Activated CD4-positive, alpha-beta T cell treated with anti-CD3 and anti-CD28 coated beads, Interleukin-2, amount 10 ng/mL, durations not matched to agents 24 days and 14 days (primary cell): ENCODE measurements around the gene PPP1R14C. TPM values are rescaled to one million over a fixed set of nuclear protein-coding genes. Genes with fewer than 3 reads are reported as not detected.
"Not testable (repeated sequence)": the region's sequence is repeated elsewhere in the genome, so short reads cannot be mapped to it uniquely, and the experiment has no call there.

Source experiments
- DNase-seq: peaks from one replicate; pipeline ENCODE4 v3.0.0; 2022
- H3K27ac Mint-ChIP-seq: one replicate; pipeline ENCODE4 v1.8.0; 2022; ENCODE audit warnings: mild to moderate bottlenecking, mixed read lengths
- H3K27me3 Mint-ChIP-seq: one replicate; pipeline ENCODE4 v1.8.0; 2022; ENCODE audit warnings: mixed read lengths
- H3K36me3 Mint-ChIP-seq: one replicate; pipeline ENCODE4 v1.8.0; 2022; ENCODE audit warnings: low read depth, mild to moderate bottlenecking, mixed read lengths
- H3K4me1 Mint-ChIP-seq: one replicate; pipeline ENCODE4 v1.8.0; 2021; ENCODE audit warnings: mixed read lengths
- H3K4me3 Mint-ChIP-seq: one replicate; pipeline ENCODE4 v1.8.0; 2022; ENCODE audit warnings: mild to moderate bottlenecking, moderate library complexity, mixed read lengths
- H3K9me3 Mint-ChIP-seq: one replicate; pipeline ENCODE4 v1.8.0; 2021; ENCODE audit warnings: mixed read lengths
- intact Hi-C: fragments of 100-400 bp; cut with micrococcal nuclease; formaldehyde crosslinking; loops from one replicate; pipeline ENCODE4 v1.15.1; 2023
- total RNA-seq: library from RNA; stranded (reverse); gene quantifications from 2 replicates; pipeline ENCODE4 v1.2.3, GENCODE V29; 2022

PPP1R14C gene
- total RNA-seq, 1 donor from 2014 or later: 0.19 TPM

DNA sequence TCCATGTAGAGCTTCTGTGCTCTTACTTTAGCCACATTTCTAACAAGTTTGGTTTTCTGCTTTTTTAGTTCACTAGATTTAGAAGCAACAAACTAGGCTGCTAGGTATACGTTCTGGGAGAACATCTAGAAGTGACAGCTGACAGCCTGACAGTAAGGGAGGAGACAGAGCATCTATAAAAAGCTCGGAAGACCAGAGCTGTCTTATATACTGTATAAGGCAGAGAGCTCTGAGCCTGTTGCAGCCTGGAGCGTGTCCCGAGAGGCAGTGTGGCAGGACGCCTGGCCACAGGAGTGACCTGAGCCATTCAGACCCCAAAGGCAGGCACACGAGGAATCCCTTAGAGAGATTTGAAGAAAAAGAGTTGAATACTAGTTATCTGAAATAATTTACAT is 24.6 kb downstream of the PPP1R14C start:
- H3K27me3 Mint-ChIP-seq: peaks cover 11% of the 10 kb centered on the region
- no peak for DNase-seq
- H3K4me3 Mint-ChIP-seq: no peak overlapping the region
- no peaks in the 10 kb centered on the region for H3K36me3 Mint-ChIP-seq
- intact Hi-C loops: no loop called here
- no peaks in the 10 kb centered on the region for H3K9me3 Mint-ChIP-seq
- H3K27ac Mint-ChIP-seq: no peak overlapping the region
- H3K4me1 Mint-ChIP-seq: peaks cover 9% of the 10 kb centered on the region

DNA sequence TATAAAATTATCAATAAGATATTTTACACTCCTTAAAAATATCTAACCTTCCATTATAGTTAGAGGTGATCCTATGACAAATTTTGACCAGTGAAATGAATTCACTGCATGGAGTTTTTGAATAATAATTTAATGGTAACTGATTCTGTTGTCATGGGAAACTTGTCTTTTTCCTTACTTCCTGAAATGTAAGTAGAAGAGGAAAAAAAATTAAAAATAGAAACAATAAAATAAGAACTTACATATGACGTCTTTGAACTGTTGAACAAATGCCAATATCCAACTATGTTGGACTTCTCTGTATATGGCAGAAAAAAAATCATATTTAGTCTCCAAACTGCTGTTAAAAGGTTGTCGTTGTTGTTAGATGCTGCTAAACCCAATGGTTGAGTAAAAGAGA is 26.3 kb downstream of the PPP1R14C start:
- DNase-seq: no peak
- Mint-ChIP-seq H3K4me3 (no peak overlapping the region), H3K36me3 (no peaks in the 10 kb centered on the region), H3K9me3 (no peaks in the 10 kb centered on the region), H3K27me3 (peaks cover 17% of the 10 kb centered on the region), H3K27ac (peak overlapping the region; percentile 30), H3K4me1 (peaks cover 9% of the 10 kb centered on the region)
- intact Hi-C loops: loop anchor here (1.0 kb wide), 1 partner anchor 73 kb away; no protein-coding TSS in a partner anchor

DNA sequence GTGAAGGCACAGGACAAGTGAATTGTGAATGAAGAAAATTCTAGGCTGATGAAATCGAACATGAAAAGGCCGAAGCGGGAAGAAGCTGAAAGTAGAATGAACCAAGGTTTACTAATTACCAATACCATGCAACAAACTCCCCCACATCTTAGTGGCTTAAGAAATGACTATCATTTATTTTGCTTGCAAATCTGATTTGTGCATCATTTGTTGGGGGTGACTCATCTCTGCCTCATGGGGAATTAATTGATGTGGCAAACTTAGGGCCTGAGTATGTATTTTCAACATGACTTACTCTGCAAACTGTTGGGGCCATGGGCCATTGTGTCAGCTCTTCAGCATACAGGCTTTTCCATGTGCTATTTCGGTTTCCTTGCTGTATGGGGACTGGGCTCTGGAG is 26.8 kb downstream of the PPP1R14C start:
- H3K27ac Mint-ChIP-seq: peak overlapping the region; percentile 30
- no peaks in the 10 kb centered on the region for H3K9me3 Mint-ChIP-seq
- H3K4me3 Mint-ChIP-seq: no peak overlapping the region
- no peaks in the 10 kb centered on the region for H3K36me3 Mint-ChIP-seq
- peaks cover 9% of the 10 kb centered on the region for H3K4me1 Mint-ChIP-seq
- peak; percentile 57 for DNase-seq
- peaks cover 17% of the 10 kb centered on the region for H3K27me3 Mint-ChIP-seq
- intact Hi-C loops: loop anchor here (1.0 kb wide), 1 partner anchor 73 kb away; no protein-coding TSS in a partner anchor

DNA sequence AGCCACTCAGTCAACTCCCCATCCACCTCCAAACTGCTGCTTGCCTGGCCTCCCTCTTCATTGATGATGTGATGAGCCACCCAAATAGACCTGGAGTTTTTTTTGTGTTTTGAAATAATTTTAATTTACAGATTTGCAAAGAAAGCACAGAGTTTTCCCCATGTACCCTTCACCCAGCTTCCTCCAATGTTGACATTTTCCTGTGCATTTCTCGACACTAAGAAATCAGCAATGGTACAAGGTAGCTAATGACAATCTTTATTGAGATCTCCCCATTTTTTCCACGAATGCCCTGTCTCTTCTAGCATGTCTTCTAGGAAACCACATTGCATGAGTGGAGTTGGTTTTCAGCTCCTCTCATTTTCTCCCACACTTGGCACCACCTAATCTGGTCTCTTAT is 30.1 kb downstream of the PPP1R14C start:
- Mint-ChIP-seq H3K27me3 (peaks cover 17% of the 10 kb centered on the region), H3K36me3 (no peaks in the 10 kb centered on the region), H3K27ac (no peak overlapping the region), H3K9me3 (no peaks in the 10 kb centered on the region), H3K4me3 (no peak overlapping the region), H3K4me1 (peaks cover 9% of the 10 kb centered on the region)
- no peak for DNase-seq
- intact Hi-C loops: no loop called here

DNA sequence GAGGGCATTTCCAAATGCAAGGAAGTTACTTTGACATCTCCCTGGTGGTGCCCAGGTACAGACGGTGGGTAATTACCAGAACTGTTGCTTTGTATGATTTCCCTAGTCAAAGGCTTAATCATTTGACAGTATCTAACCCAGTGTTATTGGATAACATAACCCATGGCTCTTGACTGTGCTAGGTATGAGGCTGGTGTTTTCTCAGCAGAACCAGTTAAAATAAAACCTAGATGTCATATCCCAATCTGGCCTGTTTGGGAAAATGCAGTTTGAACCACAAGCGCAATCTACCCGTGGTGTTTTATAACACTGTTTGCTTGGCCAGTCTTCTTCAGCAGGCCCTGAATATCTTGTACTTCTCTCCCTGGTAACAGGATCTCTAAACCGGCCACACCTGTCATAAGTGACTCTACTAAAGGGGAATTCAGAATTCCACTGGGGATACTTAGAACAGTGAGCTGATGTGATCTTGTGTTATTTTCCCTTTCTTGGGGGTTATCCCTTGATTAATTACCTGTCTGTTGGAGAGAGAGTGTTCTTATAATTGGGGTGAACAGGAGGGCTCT is 32.8 kb downstream of the PPP1R14C start:
- H3K36me3 Mint-ChIP-seq: no peaks in the 10 kb centered on the region
- H3K9me3 Mint-ChIP-seq: no peaks in the 10 kb centered on the region
- DNase-seq: no peak
- intact Hi-C loops: no loop called here
- H3K4me1 Mint-ChIP-seq: peaks cover 3% of the 10 kb centered on the region
- H3K4me3 Mint-ChIP-seq: no peak overlapping the region
- no peak overlapping the region for H3K27ac Mint-ChIP-seq
- H3K27me3 Mint-ChIP-seq: peaks cover 29% of the 10 kb centered on the region

DNA sequence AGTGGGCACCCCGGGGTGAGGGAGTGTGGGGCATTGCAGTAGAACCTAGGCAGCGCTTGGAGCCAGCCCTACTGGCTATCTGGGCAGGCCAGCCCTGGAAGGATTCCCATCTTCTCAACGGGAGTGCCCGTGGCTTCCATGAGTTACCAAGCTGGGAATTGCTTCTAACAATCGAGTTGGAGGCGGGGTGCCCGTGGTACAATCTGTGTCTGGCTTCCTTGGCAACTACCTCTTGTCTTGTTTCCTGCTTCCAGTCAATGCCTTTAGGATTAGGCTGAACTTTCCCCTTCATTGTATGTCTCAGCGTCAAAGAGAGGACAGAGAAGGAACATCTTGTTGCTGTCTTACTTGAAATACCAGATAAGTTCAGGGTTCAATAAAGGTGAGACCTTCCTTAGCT is 33.3 kb downstream of the PPP1R14C start:
- peaks cover 4% of the 10 kb centered on the region for H3K4me1 Mint-ChIP-seq
- intact Hi-C loops: no loop called here
- no peaks in the 10 kb centered on the region for H3K36me3 Mint-ChIP-seq
- no peak for DNase-seq
- H3K27ac Mint-ChIP-seq: no peak overlapping the region
- H3K27me3 Mint-ChIP-seq: peaks cover 29% of the 10 kb centered on the region
- H3K4me3 Mint-ChIP-seq: no peak overlapping the region
- H3K9me3 Mint-ChIP-seq: no peaks in the 10 kb centered on the region

DNA sequence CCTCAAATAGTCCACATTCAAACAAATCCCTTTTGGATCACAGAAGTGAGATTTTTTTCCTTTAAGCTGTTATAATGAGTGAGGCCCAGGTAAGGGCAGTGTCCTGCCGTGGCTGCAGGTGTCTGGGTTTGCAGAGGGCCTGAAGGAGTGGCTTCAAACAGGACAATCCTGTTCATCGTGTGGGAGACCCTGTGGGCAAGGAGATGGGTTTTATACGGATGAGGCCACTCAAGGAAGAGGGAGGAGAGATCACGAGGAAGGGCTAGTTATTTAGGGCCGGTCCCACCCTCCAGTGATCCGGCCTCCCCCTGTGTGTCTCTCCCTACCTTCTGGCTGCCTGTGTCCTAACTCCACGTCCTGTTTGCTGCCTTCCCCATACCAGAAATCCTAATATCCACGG is 33.8 kb downstream of the PPP1R14C start:
- H3K4me3 Mint-ChIP-seq: no peak overlapping the region

DNA sequence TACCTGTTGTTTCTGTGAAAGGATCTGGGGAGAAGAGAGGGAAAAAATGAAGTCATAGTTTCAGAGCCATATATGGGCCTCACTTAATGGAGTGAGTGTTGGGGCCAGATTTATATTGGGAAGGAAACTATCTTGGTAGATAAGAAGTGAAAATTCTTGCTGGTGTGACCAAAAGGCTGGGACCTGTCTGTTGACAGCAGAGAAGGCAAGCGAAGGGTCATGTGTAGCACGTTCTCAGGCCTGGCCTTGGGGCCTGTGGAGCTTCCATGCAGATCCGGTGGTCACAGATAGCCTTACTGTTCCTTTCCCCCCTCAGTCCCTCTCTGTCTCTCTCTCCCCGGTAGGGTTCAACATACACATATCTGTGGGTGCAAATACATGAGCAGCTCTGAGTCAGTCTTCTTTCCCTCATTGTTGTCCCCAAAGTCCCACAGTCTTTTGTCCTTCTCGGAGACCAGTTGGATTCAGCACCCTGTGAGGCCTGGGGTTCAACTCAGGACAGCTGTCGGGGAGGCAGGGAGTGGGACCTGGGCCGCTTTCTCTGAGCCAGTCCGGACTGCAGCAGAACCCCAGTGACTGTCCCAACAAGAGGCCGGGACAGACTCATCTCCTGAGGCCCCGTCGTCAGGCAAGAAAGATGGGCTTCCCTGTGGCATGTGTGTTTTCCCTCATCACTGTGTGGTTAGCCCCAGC is 34.6 kb downstream of the PPP1R14C start:
- no peak for DNase-seq
- Mint-ChIP-seq H3K4me1 (peaks cover 4% of the 10 kb centered on the region), H3K27me3 (peaks cover 27% of the 10 kb centered on the region), H3K36me3 (no peaks in the 10 kb centered on the region), H3K4me3 (no peak overlapping the region), H3K27ac (no peak overlapping the region), H3K9me3 (no peaks in the 10 kb centered on the region)
- intact Hi-C loops: no loop called here

More for the DNA sequence above, 33.8 kb downstream of the PPP1R14C start:
- Mint-ChIP-seq H3K27me3 (peaks cover 30% of the 10 kb centered on the region), H3K36me3 (no peaks in the 10 kb centered on the region), H3K27ac (no peak overlapping the region), H3K9me3 (no peaks in the 10 kb centered on the region), H3K4me1 (peaks cover 4% of the 10 kb centered on the region)
- DNase-seq: no peak
- intact Hi-C loops: no loop called here

DNA sequence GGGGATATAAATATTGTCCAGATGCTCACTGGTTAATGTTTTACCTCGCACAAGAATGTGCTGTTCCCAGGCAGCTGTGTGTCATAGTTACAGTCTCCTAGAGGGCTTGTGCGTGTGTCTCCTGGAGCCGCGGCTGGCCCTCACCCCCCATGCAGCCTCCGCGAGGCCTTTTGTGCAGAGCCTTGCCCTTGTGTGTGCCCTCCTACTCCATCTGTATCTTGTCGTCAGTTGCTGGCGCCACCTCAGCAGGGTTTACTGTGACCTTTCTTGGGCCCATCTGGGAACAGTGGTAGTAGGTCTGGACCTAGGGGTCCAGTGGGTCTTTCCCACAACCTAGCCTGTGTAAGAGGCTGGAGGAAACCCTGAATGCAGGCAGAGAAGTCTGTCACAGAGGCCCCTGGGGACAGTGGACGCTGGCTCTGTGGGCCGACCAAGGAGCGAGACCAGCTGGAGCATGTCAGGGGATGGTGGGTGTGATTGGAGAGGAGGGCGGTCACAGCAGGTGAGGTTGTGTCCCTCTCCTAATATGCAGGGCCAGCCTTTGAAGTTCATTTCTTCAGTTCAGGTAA is 35.2 kb downstream of the PPP1R14C start:
- H3K27me3 Mint-ChIP-seq: peaks cover 28% of the 10 kb centered on the region
- H3K4me1 Mint-ChIP-seq: peaks cover 4% of the 10 kb centered on the region
- no peaks in the 10 kb centered on the region for H3K36me3 Mint-ChIP-seq
- no peak for DNase-seq
- H3K27ac Mint-ChIP-seq: no peak overlapping the region
- H3K9me3 Mint-ChIP-seq: no peaks in the 10 kb centered on the region
- intact Hi-C loops: no loop called here
- no peak overlapping the region for H3K4me3 Mint-ChIP-seq

DNA sequence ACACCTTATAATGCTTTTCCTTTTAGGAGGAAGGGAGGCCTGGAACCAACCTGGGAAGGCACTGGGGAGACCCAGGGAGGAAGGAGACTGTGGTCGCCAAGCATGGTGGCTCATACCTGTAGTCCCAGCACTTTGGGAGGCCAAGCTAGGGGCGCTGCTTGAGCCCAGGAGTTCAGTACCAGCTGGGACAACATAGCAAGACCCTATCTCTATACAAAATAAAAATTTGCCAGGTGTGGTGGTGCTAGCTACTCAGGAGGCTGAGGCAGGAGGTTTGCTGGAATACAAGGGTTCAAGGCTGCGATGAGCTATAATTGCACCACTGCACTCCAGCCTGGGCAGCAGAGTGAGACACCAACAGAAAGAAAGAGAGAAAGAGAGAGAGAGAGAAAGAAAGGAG is 36.2 kb downstream of the PPP1R14C start:
- Mint-ChIP-seq H3K4me3 (no peak overlapping the region), H3K36me3 (no peaks in the 10 kb centered on the region), H3K4me1 (peaks cover 4% of the 10 kb centered on the region), H3K27ac (no peak overlapping the region), H3K9me3 (no peaks in the 10 kb centered on the region), H3K27me3 (peaks cover 24% of the 10 kb centered on the region)
- intact Hi-C loops: no loop called here
- DNase-seq: no peak

DNA sequence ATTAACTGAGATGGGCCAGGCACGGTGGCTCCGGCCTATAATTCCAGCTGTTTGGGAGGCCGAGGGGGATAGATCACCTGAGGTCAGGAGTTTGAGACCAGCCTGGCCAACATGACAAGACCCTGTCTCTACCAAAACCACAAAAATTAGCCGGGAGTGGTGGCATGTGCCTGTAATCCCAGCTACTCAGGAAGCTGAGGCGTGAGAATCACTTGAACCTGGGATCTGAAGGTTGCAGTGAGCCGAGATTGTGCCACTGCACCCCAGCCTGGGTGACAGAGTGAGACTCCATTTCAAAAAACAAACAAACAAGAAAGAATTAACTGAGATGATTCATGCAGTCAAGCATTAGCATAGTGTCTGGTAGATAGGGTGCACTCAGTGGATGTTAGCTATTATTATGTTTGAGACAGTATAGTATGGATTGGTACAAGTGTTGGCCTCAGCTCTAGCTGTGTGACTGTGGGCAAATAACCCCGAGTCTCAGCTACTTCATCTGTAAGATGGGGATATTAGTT is 37.1 kb downstream of the PPP1R14C start:
- H3K27ac Mint-ChIP-seq, DNase-seq, H3K4me1 Mint-ChIP-seq, H3K4me3 Mint-ChIP-seq, intact Hi-C loops, H3K36me3 Mint-ChIP-seq, H3K9me3 Mint-ChIP-seq: not testable (repeated sequence)
- H3K27me3 Mint-ChIP-seq: peaks cover 24% of the 10 kb centered on the region

DNA sequence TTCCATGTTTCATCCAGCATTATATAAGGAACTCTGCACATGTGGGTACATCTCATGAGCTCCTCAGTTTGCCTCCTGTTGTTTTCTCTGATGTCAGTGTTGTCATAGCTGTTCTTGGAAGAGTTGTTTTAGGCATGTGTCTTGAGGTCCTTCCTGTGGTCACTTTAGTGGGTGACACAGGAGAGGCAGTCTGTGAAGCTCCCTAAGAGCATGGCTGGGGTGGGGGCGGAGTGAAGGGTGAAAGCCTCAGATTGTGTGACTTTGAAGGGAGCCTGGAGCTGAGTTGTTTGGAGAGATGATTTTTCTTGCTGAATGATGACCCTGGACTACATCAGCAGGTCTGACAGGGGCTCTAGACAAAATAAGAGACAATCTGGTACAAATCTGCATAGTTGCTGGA is 37.7 kb downstream of the PPP1R14C start:
- H3K27ac Mint-ChIP-seq: no peak overlapping the region
- H3K9me3 Mint-ChIP-seq: no peaks in the 10 kb centered on the region
- peaks cover 25% of the 10 kb centered on the region for H3K27me3 Mint-ChIP-seq
- peaks cover 4% of the 10 kb centered on the region for H3K4me1 Mint-ChIP-seq
- intact Hi-C loops: no loop called here
- H3K36me3 Mint-ChIP-seq: no peaks in the 10 kb centered on the region
- DNase-seq: no peak
- H3K4me3 Mint-ChIP-seq: no peak overlapping the region

DNA sequence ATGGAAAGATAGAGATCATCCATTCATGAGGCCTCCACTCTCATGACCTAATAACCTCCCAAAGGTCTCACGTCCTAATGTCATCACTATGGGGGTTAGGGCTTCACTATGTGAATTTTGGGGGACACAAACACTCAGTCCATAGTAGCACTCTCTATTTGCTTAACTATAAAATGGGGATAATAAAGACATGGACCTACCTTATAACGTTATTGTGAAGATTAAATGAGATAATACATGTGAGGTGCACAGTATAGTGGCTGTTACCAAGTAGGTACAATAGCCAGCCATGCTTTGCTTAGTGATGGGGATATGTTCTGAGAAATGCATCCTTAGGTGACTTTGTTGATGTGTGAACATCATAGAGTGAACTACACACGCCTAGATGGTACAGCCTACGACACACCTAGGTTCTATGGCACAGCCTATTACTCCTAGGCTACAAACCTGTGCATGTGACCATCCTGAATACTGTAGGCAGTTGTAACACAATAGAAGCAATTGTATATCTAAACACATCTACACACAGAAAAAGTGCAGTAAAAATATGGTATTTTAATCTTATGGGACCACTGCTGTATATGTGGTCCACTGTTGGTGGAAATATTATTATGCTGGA is 39.7 kb downstream of the PPP1R14C start:
- Mint-ChIP-seq H3K27ac (no peak overlapping the region), H3K27me3 (peaks cover 25% of the 10 kb centered on the region), H3K4me1 (peaks cover 4% of the 10 kb centered on the region), H3K9me3 (no peaks in the 10 kb centered on the region), H3K36me3 (no peaks in the 10 kb centered on the region), H3K4me3 (no peak overlapping the region)
- intact Hi-C loops: no loop called here
- DNase-seq: no peak

DNA sequence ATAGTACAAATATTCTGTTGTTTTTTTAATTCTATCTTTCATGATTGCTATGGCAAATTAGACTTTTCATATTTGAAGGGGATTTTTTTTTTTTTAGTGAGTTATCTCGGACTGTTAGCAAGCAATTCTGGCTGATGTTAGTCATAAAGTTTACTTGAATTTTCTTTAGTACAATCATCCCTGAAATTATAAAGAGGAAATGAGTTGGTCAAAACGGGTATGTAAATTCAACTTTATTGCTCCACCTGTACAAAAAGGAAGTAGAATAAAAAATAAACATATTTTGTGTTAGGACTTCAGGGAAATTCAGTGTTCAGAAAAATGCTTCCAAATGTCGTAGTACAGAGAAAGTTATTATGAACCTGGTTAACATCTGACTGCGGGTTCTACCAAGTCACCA is 40.3 kb downstream of the PPP1R14C start:
- Mint-ChIP-seq H3K9me3 (no peaks in the 10 kb centered on the region), H3K4me1 (peaks cover 4% of the 10 kb centered on the region), H3K27ac (no peak overlapping the region), H3K36me3 (no peaks in the 10 kb centered on the region), H3K4me3 (no peak overlapping the region), H3K27me3 (peaks cover 25% of the 10 kb centered on the region)
- intact Hi-C loops: no loop called here
- no peak for DNase-seq
